Astrocyte (in vitro differentiated cells and primary cell): ENCODE results near the gene C15orf62.

ENCODE experiments used
- EZH2 ChIP-seq: IDR thresholded peaks from 2 replicates; pipeline ENCODE4 v1.6.1; 2012; ENCODE audit warnings: mild to moderate bottlenecking, low read length, inconsistent platforms; ENCODE audit not compliant: insufficient read depth
- TF ChIP-seq, protein P1 (sequence below): IDR thresholded peaks from 2 replicates; pipeline ENCODE4 v1.5.1; 2011; ENCODE audit warnings: low read depth, mild to moderate bottlenecking, inconsistent platforms, low read length, moderate library complexity; ENCODE audit not compliant: insufficient read depth

DNA sequence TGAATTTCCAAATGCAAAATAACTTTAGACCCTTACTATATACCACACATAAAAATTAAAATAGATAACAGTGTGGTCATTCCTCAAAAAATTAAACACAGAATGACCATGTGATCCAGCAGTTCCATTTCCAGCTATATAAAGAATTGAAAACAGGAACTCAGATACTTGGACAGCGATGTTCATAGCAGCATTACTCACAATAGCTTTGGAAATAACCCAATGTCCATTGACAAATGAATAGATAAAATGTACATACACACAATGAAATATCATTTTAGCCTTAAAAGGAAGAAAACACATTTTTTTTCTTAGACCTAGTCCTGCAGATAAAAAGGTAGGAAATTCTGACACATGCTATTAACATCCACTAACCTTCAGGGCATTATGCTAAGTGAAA is 48.1 kb upstream of the C15orf62 start:
- TF ChIP-seq, protein P1, sequence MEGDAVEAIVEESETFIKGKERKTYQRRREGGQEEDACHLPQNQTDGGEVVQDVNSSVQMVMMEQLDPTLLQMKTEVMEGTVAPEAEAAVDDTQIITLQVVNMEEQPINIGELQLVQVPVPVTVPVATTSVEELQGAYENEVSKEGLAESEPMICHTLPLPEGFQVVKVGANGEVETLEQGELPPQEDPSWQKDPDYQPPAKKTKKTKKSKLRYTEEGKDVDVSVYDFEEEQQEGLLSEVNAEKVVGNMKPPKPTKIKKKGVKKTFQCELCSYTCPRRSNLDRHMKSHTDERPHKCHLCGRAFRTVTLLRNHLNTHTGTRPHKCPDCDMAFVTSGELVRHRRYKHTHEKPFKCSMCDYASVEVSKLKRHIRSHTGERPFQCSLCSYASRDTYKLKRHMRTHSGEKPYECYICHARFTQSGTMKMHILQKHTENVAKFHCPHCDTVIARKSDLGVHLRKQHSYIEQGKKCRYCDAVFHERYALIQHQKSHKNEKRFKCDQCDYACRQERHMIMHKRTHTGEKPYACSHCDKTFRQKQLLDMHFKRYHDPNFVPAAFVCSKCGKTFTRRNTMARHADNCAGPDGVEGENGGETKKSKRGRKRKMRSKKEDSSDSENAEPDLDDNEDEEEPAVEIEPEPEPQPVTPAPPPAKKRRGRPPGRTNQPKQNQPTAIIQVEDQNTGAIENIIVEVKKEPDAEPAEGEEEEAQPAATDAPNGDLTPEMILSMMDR = no peak
- TF ChIP-seq EZH2 = no peak
